ENCODE results near the gene NAV1. TPM values are rescaled to one million over a fixed set of nuclear protein-coding genes. Genes with fewer than 3 reads are reported as not detected.
"Not testable (repeated sequence)": the region's sequence is repeated elsewhere in the genome, so short reads cannot be mapped to it uniquely, and the experiment has no call there.

NAV1 gene
- total RNA-seq, 1 donor from 2014 or later = 26.4 TPM

DNA sequence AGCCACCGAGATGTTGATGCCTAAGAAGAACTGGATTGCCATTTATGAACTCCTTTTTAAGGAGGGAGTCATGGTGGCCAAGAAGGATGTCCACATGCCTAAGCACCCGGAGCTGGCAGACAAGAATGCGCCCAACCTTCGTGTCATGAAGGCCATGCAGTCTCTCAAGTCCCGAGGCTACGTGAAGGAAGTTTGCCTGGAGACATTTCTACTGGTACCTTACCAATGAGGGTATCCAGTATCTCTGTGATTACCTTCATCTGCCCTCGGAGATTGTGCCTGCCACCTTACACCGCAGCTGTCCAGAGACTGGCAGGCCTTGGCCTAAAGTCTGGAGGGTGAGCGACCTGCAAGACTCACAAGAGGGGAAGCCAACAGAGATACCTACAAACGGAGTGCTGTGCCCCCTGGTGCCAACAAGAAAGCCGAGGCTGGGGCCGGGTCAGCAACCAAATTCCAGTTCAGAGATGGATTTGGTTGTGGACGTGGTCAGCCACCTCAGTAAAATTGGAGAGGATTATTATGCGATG, 18.8 kb upstream of the NAV1 start:
- ATAC-seq = not testable (repeated sequence)

DNA sequence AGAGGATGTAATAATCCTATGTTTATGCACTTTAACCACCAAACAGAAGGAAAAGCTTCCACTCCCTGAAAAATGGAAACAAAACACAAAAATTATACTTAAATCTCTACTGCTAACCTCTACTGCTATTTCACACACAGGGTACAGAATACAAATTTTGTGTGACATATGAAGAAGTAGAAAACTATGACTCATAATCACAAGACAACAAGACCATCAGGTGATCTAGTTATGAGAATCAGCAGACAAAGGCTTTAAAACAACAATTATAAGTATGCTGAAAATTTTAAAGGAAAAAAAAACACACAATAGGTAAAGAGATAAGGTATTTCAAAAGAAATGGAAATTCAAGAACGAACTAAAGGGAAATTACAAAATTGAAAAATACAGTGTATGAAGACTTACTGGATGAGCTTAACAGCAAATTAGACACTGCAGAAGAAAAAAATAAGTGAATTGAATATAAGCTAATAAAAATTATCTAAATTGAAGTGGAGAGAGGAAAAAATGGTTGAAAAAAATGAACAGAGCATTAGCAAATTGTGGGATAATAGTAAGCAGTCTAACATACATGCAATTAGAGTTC, 13.6 kb upstream of the NAV1 start:
- no peak for ATAC-seq

DNA sequence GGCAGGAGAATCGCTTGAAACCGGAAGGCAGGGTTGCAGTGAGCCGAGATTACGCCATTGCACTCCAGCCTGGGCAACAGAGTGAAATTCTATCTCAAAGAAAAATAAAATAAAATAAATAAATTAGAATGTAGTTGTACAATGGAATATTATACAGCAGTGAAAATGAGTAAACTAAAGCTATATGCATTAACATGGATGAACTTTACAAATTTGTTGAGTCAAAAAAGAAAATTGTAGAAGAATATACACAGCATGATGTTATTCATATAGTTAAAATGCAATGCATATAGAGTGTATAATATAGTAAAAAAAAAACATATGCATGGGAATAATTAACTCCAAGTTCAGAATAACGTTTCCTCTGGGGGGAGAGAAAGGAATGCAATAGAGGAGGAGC, 11.0 kb upstream of the NAV1 start:
- ATAC-seq = no peak

DNA sequence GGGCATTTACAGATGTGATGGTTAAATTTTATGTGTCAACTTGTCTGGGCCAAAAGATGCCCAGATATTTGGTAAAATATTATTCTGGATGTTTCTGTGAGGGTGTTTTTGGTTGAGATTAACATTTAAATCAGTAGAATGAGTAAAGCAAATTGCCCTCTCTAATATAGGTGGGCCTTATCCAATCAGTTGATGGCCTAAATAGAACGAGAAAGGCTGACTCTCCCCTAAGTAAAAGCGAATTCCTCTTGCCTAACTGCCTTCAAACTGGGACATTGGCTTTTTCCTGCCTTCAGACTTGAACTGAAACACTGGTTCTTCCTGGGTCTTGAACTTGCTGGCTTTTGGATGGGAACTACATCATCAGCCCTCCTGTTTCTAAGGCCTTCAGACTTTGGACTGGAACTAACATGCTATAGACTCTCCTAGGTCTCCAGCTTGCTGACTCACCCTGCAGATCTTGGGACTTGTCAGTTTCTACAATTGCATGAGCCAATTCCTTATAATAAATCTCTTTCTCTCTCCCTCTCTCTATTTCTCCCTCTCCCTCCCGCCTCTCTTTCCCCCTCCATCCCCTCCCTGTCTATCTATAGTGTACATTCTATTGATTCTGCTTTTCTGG, 10.2 kb upstream of the NAV1 start:
- no peak for ATAC-seq

DNA sequence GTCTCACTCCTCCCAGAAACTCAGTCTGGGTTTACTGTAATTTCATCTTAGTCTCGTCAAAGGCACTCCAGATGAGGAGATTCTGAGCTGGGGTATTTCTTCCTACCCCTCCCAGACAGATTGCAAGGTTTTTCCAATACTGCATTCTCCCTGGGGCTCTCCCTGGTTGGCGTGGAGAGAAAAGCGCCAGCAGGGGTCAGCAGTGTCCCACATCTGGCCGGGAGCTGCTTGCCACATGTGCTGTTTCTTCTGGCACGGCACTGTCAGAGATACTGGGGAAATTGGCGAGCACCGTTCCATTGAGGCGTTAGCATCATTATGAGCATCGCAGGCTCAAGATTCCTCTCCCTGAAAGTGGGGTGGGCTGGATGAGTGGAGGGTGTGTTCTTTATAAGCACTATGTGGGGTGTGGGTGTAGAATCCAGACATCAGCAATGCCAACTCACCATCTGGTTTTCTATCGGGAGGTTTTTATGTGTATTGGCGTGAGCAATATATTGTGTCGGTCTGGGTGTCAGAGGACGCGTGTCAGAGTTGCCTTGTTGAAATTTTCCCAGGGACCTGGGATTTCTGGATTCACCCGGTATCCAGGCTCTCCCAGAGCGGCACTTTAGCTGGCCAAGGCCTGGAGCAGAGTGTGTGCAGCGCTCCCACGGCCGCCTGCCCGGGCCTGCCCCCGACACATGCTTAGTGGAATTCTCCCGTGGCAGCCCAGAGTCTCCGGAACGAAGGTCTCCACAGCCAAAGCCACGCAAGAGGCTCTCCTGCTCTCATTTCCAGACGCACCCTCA, 8.0 kb upstream of the NAV1 start:
- peak; percentile 89 for ATAC-seq

DNA sequence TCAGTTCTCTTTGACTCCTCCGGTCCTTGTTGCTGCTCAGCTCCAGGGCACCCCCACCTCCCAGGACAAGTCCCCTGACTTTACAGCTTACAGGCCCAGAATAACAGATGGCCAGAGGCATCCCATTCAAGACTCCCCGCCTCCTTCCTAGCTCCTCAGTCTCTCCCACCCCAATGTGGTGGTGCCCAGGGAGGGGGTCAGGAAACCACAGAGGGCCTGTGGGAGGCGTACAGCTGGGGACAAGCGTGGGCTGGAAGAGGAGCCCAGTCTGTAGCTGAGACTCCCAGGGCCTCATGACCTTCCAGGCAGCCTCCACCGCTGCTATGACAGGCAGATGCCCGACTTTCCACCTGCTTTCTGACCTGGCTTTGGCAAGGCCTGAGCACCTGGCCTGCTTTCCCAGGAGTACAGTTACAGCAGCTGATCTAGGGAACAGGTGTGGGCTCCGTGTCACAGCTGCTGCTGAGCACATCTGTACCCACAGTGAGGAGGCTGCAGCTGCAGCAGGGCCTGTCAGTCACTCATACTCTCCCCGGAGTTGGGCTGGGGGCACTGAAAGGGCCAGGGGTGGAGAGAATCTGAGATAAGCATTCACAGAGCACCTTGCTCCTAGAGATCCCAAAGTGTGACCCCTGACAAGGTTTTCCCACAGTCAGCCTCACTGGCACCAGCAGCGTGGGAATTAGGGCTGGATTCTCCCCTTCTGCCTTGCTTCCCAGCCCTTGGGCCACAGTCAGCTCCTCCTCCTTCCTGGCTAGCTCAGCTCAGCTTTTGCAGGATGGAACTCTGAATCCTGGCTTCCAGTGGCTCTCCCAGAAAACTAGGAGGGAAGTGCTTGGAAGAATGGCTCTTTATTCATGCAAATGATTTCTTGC, 7.1 kb upstream of the NAV1 start:
- peak; percentile 24 for ATAC-seq

DNA sequence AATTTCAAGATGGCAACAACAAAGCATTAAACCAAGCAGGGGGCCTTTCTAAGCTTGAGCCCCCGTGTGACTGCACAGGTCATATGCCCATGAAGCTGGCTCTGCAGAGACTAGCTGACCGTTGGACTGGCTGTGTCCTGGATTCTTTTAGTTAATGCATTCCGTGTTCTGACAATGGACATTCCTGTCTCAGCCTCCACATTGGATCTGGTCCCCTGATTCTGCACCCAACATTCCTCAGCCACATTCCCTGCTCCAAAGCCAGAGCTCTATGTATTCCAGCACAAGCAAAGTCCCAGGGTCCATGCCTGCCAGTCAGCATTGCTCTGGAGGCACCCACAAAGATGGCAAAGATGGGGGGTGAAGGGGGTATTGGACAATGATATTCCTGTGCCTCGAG, 5.1 kb upstream of the NAV1 start:
- ATAC-seq = no peak

DNA sequence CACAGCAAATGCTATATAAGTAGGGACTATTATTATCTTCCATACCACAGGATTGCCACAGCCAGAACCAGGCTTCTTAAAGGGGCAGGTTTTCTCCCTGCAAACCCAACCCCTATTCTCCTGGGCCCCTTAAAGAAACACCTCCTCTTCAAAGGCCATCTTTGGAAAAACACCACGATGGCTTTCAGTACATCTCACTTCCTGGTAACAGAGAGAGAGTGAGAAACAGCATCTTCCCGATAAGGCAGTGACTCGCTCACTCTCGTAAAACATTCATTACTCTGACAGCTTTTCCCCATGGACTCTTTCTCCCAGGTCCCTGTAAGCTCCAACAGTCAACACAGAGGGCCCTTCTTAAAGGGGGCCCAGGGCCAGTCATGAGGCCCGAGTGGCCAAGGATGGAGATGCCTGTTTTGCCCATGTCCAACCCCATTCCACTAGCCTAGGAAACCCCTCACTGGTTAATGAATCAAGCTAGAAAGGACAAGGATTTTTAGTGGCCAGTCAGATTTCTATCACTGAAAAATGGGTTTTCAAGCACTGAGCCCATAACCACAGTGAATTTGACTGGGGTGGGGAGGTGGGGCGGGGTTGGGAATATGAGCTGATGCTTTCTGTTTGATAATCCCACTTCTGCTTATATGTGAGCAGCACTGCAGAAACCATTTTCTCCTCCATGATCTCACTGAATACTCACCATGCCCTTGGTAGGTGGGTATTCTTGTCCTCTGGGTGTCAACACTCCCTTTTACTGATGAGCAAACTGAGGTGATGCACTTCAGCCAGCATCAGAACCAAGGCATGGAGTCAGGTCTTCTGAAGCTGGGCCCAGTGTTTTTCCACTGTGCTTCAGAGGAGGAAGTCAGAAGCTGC, 3.6 kb upstream of the NAV1 start:
- no peak for ATAC-seq

DNA sequence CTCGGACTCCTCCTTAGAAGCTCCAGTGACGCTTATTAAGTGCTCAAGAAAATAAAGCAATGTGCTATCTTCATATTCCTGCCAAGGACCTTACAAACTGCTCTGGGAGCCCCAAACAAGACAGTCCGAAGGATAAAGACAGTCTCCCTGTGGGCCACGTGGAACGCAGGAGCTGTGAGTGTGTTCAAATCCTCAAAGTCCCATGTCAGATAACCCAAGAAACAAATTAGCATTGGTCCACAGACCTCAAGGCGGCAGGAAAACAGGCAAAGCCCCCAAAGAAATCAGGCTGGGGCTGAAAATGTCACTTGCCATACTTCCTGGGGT, 3.0 kb upstream of the NAV1 start:
- no peak for ATAC-seq

DNA sequence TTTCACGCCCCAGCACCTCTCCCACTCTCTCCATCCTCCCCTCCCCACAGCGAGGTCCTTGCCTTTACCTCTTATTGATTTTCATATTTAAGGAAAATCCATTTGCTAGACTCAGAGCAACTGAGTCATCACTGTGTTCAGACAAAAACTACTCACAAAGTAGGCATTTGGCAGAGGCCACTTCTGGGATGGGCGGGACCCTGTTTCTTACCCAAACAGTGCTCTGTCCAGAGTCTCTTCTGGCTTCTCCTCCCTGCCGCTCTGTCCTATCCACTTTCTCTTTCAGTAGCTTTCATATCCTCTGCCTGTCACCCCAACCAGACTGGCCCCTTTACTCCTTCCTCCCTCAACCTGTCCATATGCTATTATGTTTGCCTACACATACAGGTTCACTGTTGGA, 2.4 kb upstream of the NAV1 start:
- ATAC-seq = no peak

DNA sequence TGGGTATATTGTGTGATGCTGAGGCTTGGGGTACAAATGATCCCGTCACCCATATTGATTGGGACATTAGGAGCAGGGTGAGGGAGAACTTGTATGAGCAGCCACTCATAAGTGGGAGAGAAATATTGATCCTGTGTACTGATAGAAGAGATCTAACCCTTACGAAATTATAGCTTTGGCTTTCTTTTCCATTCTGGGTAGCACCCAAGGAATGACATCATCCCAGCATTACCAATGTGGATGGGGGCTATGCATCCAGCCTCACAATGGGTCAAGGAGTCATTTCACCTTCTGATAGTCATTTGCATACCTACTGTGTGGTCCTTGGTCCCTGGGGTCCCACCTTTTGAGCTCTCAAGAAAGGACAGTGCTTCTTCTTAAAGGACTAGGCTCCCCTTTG, 1.9 kb upstream of the NAV1 start:
- no peak for ATAC-seq

DNA sequence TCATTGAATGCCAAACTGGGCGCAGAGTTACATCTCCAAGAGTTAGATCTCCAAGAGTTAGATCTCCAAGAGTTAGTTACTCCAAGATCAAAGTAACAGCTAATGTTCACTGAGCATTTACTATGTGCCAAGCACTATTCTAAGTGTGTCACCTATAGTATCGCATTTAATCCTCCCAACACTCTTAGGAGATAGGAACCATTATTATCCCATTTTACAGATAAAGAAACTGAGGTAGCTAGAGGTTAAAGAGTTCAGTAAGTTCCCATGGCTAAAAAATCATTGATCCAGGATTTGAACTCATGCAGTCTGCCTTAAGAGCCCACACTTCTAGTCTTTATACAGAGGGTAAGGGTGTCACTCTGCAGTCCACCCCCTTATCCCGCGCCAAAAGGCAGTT, 1.5 kb upstream of the NAV1 start:
- ATAC-seq = no peak

DNA sequence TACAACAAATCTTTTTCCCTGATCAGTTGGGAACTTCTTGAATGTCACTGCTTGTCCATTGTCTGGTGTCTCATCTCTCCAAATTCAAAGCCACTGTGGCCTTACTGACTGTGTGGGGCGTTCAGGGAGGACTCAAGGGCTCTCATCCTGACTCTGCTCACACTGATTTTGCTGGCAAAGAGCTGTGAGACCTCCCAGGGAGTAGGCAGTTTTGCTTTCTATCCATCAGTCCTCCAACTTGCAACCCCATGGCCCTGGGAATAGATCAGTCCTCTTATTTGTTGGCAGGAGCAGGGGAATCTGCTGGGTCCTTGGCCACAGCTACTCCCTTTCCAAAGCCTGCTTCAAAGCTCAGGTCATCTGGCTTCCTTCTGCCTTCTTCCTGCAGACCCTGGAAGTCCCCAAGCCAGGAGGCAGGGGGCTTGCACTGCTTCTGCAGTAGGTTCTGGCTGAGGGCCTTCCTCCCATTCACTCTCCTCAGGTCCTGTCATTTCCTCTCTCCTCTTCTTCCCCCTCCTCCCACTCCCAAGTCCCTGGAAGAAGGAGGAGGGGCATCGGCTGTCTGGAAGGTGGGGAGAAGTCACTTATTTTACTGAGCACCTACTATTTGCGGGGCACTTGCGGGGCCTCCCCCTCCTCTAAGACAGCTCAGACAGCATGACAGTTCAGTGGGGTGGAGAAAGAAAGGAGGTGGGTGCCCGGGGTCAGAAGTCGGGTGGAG, 876 bp upstream of the NAV1 start:
- no peak for ATAC-seq

DNA sequence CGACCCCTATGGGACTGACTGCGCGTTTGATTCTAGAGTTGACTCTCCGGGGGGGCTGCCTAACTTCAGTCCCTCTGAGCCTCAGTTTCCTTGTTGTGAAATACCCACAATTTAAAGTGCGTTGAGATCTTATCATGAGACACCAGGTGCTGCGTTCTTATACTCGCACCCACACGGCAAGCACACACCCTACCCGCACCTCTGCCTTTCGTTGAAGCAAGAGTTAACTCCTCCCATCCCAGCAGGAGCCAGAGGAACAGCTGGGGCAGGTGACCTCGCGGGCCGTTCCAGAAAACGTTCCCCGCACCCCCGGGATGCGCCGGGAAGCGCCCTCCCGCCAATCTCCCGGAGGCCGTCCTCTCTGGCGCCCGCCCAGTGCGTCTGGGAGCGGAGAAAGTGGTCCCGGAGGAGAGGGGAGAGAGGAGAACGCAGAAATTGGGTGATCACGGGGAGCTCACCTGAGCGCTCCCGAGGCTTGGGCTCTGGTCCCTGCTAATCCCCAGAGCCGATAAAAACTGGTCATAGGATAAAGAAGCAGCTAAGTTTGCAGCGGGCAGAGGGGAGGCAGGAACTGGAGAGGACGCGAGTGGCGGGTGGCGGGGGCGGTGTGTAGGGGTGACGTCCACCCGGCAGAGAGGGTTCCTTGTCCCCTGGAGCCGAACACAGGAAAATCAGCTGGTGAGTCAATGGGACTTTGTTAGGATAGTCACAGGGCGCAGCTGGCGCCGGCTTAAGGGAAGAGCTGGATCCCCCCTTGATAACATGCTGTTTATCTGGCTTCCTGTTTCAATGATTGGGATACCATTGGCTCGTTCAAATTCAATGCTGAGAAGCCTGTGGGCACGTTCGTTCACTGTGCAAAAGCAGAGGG, 869 bp downstream of the NAV1 start:
- peak; percentile 60 for ATAC-seq

DNA sequence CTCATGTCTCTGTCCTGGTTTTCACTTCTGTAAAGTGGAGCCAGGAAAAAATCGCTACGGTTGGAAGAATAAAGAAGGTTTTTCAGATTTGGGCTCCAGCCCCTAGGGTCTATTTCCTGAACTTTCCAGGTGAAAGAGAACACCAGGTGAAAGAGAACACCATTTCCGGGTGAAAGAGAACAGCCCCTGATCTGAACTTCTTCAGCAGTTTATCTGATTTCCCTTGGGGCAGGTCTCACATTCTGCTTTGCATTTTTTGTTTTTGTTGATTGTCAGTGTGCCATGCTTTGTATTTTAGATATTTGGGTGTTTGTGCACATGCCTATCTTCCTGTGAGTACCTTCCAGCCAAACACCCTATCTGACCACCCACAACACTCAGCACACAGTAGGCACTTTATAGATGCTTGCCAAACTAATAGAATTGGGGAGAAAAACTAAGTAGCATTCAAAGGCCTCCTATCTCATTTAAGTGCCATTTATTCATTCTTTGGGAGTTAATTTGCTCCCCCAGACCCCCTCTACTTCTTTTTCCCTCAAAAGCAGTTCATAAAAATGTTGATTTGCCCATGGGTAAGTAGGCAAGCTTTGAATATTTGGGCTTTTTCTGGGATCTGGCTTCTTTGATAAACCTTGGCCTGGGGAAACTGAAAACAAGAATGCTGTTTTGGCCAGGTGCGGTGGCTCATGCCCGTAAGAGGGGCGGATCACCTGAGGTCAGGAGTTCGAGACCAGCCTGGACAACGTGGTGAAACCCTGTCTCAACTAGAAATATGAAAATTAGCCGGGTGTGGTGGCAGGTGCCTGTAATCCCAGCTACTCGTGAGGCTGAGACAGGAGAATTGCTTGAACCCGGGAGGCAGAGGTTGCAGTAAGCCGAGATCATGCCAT, 2.2 kb downstream of the NAV1 start:
- ATAC-seq = no peak

DNA sequence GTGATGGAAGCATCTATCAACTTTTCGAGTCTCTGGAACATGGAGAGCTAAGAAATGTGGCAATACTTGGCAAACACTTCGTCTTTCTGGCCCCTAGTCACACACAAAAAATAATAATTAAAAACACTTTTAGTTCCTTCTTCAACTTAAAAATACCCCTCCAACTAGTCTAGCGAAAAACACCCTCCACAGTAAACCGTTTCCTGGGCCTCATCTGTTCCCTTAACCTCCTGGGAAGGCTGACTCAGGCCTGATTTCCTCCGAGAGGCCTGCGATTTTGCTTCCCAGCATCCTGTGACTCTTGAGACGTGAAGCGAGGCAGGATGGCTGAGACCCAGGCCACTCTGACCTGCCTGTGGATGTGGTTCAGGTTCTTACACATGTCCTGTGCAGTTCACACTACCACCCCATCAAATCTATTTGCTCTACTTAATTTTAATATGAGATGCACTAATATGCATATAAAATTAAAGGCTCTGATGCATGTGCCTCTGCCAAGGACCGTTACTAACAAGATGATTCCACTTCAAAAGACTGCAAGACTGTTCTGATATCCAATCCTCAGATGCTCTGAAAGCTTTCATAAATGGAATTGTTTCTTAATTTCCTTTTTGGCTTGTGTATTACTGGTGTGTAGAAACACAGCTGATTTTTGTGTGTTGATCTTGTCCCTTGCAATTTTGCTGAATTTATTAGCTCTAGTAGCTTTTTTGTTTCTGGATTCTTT, 3.5 kb downstream of the NAV1 start:
- no peak for ATAC-seq

DNA sequence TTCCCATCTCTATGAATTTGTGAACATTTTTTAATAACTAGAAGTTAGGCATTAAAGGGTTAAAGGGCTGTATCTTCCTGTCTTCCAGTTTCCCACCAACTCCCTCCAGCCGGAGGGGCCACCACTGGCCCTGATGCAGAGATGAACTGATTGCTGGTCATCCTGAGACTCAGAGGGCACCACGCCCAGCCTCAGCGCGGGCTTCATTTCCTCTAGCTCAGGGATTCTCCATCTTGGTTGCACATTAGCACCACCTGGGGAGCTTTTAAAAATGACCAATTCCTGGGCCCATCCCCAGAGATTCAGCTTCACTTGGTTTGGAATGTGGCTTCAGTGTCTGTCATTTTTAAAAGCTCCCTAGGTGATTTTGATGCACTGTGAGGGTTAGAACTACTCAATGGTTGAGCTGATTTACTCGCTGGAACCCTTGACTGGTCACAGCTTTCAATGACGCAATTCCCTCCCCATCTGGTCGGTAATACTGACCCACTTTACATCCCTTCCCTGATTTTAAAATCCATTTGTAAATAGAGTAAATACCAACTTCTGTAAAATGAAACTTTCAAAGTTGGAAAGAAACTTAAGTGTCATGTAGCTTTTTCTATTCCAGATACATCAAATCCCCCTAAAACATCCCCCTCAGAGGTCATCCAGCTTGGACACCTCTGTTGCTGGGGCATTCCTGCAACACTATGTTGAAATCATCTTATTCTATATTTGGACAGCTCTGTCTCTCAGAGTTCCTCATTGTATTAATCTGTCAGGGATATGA, 5.1 kb downstream of the NAV1 start:
- ATAC-seq = no peak

DNA sequence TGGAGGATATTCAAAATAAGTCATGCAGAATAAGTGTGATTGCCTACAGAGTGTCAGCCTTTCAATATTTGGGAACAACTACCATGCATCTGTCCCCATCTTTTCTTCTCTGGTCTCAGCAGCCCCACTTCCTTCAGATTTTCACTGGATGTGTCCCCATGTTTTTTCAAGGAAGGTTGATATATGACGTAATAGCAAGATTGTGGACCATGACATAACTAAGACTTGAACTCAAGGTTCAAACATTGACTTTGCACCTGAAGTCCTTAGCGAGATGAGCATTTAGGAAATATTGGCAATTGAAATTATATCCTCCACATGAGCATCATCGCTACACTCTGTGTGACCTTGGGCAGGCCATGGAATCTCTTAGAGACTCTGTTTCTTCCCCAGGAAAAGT, 5.8 kb downstream of the NAV1 start:
- ATAC-seq = no peak
